Uterus (tissue), 2 donors: ENCODE data around the gene UBE2D3.

ENCODE experiments used
- POLR2A ChIP-seq, 2 donors: fragments of 450-650 bp; IDR thresholded peaks; one replicate each; pipeline ENCODE4 v1.6.1; 2016; ENCODE audit warnings: antibody characterized with exemption in 2 of 2, mild to moderate bottlenecking in 1 of 2, moderate library complexity in 1 of 2
- TF ChIP-seq, protein P1 (sequence below), 4 experiments: fragments of 200-600 bp in 2 of 4; fragments of 450-650 bp in 2 of 4; sonication (generic) in 2 of 4; IDR thresholded peaks; one replicate each; pipeline ENCODE4 v1.5.1; 2016 to 2019; ENCODE audit warnings: antibody characterized with exemption in 4 of 4, mild to moderate bottlenecking in 2 of 4, moderate library complexity in 1 of 4

GRCh38 chr4:102760645-102761295 is 66.6 kb downstream of the UBE2D3 start, which contains the start of gene MANBA:
- TF ChIP-seq, protein P1, sequence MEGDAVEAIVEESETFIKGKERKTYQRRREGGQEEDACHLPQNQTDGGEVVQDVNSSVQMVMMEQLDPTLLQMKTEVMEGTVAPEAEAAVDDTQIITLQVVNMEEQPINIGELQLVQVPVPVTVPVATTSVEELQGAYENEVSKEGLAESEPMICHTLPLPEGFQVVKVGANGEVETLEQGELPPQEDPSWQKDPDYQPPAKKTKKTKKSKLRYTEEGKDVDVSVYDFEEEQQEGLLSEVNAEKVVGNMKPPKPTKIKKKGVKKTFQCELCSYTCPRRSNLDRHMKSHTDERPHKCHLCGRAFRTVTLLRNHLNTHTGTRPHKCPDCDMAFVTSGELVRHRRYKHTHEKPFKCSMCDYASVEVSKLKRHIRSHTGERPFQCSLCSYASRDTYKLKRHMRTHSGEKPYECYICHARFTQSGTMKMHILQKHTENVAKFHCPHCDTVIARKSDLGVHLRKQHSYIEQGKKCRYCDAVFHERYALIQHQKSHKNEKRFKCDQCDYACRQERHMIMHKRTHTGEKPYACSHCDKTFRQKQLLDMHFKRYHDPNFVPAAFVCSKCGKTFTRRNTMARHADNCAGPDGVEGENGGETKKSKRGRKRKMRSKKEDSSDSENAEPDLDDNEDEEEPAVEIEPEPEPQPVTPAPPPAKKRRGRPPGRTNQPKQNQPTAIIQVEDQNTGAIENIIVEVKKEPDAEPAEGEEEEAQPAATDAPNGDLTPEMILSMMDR (IDR thresholded peaks at IDR 0.05), result peak in 1 of 4 experiments; percentile 15
- TF ChIP-seq POLR2A (IDR thresholded peaks at IDR 0.05), result peak; percentile 55 to 62
